ENCODE measurements around the gene RECK.

RECK gene

DNA sequence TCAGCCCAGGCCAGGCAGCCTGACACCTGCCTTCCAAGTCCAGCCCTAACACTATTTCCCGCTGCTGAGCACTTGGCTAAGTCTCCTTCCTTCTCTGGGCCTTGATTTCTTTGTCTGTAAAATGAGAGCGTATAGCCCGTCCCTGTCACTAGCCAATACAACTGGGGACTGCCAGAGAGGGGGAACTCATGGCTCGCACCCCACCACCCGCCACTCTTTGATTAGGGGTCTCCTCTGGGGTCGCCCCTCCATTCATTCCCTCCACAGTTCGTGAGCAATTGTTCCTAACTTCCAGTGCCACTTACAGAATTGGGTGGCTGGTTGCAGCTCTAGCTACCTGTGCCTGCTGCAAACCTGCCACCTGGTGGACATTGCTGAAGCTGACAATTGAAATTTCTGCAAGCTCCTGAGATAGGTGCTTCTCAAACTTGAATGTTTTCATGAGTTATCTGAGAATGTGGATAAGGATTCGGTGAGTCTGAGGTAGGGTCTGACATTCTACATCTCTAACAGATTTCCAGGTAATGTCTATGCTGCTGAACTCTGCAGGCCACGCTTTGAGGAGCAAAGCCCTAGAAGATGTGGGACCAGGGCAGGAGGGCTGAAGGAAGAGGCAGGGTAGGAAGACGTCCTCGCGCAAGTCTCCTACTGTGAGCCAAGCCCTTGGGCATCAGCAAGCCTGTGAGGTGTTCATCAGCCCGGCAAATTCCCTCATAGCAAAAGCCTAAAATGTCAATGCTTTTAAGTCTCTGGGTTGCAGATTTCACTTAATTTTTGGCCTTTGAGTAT lies 13.3 kb upstream of the RECK start:
- no peak for DNase-seq (ENCODE audit: low read depth)

DNA sequence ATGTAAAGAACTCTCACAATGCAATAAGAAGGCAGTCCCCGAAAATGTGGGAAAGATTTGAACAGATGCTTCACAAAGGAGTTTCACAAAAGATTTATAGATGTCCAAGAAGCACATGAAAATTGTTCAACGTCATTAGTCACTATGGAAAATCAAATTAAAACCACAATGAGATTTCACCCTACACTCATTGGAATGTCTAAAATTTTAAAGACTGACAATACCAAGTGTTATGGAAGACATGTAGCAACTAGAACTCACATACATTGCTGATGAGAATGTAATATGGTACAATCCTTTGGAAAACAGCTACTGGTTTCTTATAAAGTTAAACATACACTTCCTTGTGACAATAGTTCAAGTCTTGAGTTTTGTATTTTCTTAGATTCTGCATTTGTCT lies 11.0 kb upstream of the RECK start:
- no peak for DNase-seq (ENCODE audit: low read depth)

DNA sequence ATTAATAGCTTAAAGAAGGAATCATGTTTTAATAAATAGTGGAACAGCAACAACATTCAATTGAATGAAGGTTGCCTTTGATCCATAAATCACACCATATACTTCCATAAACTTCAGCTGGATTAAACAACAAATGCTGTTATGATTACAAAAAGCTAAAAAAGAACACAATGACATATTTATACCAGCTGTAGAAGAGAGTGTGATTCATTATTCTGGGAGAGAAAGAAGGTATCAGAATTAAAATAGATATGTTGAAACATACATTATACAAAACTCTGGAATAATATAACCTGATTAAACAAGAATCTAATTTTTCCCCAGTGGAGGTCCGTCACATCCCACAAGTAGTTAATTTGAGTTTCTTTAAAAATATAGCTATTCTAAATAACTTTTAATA lies 7.5 kb upstream of the RECK start:
- no peak for DNase-seq (ENCODE audit: low read depth)

DNA sequence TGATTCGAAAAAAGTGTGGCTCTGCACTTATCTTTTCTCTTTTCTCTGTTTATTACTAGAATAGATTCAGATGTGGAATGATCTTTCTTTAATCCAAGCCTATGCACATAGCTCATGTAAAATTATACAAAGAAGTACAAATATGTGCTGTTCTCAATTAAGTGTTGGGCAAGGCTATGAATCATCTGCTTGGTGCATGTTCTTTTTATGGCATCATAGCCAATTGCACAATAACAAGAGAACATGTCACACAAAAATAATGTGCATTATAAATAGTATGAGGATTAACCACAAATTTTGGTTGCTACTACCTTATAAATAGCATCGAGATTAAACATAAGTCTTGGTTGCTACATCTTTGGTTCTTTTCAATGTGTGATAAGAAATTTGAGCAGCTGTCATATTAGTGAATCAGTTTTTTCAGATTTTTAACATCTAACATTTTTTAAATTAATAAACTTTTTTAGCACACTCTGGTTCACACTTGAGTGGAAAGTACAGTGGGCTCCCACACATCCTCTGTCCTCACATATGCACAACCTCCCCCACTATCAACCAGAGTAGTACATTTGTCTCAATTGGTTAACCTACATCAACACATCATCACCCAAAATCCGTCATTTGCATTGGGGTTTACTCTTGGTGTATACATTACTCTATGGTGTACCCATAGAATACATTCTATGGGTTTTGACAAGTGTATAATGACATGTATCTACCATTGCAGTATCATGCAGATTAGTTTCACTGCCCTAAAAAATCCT lies 6.8 kb upstream of the RECK start:
- DNase-seq (ENCODE audit: low read depth), result no peak

DNA sequence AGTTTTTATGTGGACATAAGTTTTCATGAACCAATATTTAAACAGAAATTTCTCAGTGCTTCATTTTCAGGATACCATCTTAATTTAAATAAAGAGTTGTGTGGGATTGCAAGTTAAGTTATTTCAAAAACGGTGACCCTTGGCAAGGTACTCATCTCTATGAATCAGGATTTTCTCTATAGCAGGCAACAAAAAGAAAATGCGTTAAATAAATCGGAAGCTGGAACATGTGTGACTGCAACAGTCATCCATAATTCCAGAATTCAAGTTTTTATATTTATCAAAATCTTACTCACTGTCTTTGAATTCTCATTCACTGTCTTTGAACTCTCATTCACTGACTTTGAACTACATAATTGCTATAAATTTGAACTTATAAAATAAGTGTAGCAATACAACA lies 5.8 kb upstream of the RECK start:
- no peak for DNase-seq (ENCODE audit: low read depth)

DNA sequence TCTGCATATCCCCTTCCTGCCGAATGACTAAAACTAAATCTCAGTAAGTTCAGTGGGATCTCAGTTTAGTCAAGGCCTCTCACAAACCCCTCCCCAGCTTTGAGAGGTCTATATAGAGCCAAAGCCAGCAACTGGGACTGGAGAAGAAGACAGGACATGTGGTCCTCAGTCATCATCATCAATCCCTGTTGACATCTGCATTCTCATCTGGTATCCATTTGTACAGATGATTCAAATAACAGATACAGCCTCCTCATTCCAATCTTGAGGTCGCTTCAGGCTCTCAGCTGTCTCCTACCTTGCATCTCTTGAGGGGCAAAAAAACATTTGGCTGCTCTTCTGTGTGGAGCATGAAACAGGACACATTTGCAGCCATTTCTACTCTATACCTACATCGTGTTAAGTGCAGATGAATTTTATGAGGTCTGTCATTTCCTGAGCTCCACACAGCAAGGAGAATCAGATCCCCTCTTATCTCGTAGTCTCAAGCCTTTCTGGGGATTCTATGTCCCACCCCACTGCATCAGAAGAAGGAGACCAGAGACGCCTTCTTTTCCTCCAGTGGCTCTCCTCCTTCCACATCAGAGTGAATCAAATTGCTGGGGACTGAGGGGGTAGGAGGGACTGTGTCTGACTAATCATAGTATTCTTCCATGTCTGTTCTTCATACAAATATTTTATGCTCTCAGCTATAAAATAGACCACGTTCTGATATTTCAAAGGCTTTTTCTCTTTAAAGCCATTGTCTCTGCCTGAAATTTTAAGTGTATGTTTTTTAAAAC lies 4.7 kb upstream of the RECK start:
- no peak for DNase-seq (ENCODE audit: low read depth)

DNA sequence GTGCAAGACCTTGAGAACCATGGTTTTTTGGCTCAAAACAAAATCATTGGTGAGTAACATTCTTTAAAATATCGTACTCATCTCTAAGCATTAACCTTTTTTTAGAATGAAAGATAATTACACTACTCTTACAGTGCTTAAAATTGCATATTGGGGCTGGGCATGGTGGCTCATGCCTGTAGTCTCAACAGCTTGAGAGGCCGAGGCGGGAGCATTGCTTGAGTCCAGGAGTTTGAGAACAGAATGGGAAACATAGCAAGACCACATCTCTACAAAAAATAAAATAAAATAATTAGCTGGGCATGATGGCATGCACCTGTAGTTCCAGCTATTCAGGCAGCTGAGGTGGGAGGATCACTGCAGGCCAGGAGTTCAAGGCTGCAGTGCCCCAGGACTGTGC lies 2.9 kb upstream of the RECK start:
- no peak for DNase-seq (ENCODE audit: low read depth)

DNA sequence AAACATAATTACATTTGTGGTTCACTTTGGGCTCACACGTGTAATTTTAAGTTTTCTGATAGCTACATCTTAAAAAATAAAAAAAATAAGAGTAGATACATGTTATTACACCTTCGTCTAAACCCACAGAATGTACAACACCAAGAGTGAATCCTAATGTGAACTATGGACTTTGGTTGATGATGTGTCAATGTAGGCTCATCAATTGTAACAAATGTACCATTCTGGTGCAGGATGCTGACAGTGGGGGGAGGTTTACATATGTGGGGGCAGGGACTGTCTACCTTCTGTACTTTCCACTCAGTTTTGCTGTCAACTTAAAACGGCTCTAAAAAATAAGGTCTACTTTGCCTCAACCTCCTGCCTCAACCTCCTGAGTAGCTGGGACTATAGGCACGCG lies 2.5 kb upstream of the RECK start:
- DNase-seq (ENCODE audit: low read depth), result no peak

DNA sequence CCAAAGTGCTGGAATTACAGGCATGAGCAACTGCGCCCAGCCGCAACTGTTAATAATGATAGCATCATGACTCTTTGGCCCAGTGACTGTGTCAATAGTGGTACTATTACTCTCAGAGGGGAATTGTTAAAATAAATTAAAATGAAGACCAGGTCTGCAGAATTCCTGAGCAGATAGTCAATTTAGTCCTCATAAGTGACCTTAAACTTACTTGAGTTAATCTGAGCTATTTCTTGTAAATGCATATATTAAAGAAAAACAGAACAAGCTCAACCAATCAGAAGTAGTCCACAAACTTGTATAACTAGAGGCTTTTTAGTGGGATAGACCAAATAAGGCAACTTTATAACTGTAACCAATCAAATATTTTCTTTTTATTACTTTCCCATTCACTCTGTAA lies 1.7 kb upstream of the RECK start:
- DNase-seq (ENCODE audit: low read depth), result no peak

DNA sequence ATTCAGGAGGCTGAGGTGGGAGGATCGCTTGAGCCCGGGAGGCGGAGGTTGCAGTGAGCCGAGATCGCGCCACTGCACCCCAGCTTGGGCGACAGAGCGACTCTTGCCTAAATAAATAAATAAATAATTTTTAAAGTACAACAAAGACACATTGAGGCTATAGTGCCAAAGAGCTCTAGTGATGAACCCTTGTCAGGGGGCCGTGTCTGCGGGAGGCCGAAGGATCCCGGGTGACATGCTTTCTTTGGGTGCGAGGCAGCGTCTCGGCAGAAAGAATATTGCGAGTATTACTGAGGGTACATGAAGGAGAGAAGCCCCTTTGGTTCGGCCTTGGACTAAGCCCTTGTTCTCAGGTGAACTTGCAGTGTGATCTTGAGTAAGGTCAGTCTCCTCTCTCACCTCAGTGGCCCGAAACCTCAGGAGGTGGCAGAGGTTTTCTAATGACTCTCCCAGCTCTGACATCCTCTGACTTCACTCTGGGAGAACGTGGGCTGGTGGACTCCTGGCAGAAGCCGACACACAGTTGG lies 397 bp upstream of the RECK start:
- DNase-seq (ENCODE audit: low read depth), result no peak

DNA sequence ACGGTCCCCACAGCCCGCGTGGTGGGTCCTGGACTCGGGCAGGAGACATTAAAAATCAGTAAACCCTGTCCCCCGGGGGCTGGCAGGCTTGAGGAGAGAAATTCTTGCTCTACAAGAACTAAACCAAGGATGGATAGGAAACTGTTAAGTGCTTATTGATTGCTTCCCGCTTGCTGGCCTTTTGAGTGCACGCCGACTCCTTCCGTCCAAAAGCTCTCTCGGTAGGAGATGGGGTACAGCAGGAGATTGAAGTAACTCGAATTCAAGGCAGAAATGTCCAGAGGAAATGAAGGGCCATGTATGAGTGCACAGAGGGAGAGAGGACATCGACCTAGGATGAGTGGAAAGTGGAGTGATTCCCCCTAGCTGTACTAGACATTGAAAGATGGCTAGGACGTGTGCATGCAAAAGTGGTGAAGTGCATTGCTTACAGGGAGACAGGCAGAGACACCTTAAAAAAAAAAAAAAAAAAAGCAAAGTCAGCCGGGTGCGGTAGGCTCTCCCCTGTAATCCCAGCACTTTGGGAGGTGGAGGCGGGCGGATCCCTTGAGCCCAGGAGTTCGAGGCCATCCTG lies 923 bp downstream of the RECK start:
- DNase-seq (ENCODE audit: low read depth), result no peak

DNA sequence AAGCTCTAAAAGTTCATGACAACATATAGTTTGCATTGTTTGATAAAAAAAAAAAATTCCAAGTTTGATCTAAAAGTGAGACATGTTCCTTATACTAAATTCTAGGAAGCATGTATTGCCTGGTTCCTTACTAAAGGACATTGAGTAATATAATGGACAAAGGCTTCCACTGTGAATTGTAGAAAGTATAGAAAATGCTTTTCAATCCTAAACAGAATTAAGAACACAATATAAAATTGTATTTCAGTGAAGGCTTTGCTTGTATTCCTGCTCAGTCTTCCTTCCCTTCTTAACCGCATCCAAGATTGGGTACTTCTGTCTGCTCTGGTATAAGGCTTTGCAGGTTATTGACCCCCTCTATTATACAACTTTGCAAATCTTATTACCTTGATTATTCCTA lies 2.4 kb downstream of the RECK start:
- DNase-seq (ENCODE audit: low read depth), result no peak

DNA sequence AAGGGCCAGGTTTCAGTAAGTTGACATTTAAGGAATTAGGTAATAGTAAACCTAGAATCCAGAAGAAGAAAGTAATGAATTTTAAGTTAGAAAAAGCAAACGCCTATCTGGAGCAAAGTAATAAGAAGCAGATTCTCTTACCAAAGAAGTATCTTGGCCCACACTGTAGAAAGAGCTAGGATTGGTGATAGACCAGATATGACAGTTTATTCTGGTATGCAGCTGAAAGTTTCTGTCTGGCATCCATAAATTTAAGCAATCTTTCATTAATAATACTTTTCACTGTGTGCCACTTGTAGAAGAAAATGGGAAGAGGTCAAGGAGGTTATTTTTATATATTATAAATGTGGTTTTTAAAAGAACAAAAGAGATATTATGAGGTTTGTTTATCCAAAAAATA lies 3.0 kb downstream of the RECK start:
- DNase-seq (ENCODE audit: low read depth), result no peak

DNA sequence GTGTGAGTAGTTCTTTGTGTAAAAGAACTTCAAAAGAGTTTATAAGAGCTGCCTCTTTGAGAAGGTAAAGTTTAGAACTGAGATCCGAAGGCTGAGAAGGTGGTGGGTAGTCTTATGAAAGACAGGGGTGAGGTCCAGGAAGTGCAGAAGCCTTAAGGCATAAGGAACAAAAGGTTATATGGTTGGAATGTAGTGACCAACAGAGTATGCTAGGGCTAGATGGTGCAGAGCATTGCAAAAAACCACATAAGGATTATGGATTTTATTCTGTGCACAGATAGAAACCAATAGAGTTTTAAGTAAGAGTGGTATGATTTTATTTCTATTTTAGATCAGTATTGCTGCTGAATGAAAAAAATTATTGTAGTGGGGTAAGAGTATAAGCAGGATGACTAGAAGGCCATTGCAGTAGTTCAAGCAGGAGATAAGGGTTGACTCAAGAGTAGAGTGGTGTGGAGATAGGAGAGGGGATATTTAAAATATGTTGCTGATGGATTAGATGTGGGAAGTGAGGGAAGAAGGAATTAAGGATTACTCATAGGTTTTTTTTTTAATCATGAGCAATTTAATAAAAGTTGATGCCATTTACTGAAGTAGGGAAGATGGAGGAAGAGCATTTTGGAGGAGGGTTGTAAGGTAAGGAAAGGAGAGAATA lies 3.7 kb downstream of the RECK start:
- DNase-seq (ENCODE audit: low read depth), result no peak

DNA sequence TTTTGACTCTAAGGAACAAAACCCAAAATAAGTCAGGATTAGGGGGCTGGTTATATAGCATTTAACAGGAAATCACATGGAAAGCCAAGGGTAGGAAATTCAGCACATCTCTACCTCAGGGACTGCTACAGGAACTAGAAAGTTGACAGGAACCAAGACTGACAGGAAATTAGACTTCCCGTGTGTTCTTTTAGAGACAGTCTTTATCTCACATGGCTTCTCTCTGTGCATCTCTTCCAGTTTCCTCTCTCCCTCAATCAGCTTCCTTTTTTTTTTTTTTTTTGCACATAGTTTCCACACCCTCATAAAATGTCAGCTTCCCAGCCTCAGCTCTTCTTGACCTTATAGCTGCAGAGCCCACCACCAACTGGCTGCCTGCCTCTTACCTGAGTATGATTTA lies 4.8 kb downstream of the RECK start:
- DNase-seq (ENCODE audit: low read depth), result no peak

DNA sequence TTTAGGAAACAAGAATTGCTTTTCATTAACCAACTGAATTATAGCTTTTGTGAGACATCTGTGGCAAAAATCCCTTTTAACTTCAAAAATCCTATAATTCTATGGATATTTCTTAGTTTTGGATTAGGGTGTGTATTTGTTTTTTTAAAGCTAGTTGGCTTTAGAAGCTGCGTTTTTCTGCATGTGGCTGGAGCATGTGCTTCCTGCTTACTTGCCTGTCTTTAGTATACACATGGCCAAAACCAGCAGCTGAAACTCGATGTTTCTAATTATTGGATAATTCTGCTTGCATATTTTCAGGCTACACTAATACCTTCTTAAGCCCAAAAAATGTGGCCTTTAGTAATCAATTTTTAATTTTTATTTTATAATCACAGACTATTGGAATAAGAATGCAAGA lies 8.9 kb downstream of the RECK start:
- no peak for DNase-seq (ENCODE audit: low read depth)

DNA sequence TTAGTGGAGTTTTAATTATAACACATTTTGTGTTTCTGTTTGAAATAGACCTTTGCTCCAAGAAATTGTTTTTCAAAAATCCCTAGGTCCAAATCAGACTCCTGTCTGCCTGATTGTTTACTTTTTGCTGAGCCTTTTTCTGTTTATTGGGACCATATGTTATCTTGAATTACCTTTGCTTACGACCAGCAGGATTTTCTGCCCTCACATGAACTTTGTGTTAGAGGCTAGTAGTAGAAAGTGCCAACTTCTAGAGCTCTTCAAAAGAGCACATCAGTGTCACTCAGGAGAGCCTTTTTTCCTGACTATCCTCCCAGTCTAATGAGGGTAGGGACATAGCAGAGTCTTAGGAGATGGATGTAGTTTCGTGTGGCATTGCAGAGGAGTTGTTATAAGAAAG lies 10.2 kb downstream of the RECK start:
- no peak for DNase-seq (ENCODE audit: low read depth)

DNA sequence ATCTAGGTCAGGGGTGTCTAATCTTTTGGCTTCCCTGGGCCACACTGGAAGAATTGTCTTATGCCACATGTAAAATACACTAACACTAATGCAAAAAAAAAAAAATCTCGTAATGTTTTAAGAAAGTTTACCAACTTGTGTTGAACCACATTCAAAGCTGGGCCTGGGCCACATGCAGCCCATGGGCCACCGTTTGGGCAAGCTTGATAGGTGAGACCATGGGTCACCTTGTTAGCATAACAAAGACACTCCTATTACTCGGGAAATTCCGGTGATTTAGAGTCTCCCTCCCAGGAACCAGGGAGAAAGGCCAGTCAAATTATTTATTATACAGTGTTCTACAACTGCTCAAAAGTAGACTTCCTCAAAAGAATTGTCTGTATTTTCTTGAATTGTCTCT lies 12.7 kb downstream of the RECK start:
- DNase-seq (ENCODE audit: low read depth), result no peak

DNA sequence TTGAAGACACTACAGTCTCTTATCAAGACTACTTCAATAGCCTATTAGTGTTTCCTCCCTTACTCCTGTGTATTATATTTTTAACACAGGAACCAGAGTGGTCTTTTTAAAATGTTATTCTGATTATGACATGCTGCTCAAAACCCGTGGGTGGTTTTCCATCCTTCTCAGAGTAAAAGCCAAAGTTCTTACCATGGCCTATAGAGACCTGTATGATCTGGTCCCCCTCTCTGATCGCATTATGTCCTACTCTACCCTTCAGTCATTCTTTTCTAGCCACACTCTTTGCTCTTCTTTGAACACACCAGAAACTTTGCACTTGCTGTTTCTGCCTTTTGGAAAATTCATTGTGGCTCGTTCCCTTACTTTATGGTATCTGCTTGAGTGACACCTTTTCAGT lies 13.8 kb downstream of the RECK start:
- DNase-seq (ENCODE audit: low read depth), result no peak

DNA sequence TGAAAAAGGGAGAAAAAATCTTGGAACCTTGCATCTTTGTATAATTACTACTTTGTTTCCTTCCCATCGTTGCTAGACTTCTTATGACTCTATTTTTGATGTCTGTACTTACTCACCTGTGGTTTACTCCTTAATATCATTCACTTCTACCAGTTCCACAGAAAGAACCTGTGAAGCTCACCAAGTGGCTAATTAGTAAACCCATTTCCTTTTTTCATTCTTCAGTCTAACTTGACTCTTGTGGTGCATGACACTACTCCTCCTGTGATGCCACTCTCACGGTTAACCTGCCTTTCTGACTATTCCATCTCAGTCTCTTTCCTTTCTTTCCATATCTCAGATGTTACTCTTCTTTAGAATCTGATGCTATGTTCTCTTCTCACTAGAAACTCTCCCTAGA lies 14.6 kb downstream of the RECK start:
- DNase-seq (ENCODE audit: low read depth), result no peak

DNA sequence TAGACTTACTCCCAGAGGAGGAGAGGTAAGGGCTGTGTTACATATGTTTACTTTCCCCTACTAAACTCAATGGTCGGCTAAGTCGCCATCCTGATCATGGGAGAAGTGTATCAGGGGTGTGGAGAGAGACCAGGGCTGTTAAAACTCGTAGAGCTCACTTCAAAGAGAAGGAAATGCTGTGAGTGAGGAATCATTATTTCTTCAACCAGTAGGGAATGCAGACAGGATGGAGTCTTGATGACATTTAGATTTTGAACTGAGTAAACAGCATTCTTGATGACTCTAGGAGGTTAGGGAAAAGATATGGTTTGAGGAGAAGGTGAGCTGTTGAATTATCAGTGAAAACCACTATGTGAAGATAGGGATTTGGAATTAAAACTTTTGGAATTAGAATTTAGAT lies 17.3 kb downstream of the RECK start:
- no peak for DNase-seq (ENCODE audit: low read depth)

DNA sequence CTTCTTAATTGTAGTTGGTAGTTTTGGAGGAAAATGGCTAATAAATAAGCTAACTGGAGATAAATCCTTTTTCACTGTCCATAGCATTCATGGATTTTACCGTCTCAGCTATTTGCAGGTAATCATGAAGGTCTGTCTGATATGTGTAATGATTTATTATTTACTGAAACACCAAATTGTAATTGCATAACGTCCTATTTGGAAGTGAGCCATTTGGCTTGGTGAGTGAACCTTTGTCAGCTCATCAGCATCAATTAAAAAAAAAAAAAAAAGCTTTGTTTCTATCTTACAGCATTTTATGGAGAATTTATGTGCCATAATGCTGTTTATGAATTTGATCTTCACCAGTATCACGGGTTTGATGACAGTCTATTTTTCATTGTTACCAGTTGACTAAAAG lies 20.2 kb downstream of the RECK start:
- DNase-seq (ENCODE audit: low read depth), result no peak

Measured in stimulated activated CD8-positive, alpha-beta memory T cell treated with anti-CD3 and anti-CD28 coated beads, Interleukin-12 subunit alpha, Interleukin-12 subunit beta, amount 100 ng/mL, for 4 hours (primary cell).